Measurements from ENCODE around the gene PAQR9. TPM values are rescaled to one million over a fixed set of nuclear protein-coding genes. Genes with fewer than 3 reads are reported as not detected.

PAQR9 gene
- total RNA-seq, 4 donors from 2014 or later: not detected

- DNase-seq (ENCODE audit: low spot score in 2 of 2): no peak
- 82% methylated on average over 1 of the region's 1 CpG for WGBS
- no peak for TF ChIP-seq POLR2A (IDR thresholded peaks at IDR 0.05)
- no peak for TF ChIP-seq EP300 (IDR thresholded peaks at IDR 0.05)
- no peak for TF ChIP-seq POLR2AphosphoS5 (IDR thresholded peaks at IDR 0.05)
- TF ChIP-seq CTCF (IDR thresholded peaks at IDR 0.05): no peak
Observed at GRCh38 chr3:142913432-142913831, 50.0 kb downstream of the PAQR9 start.

GRCh38 chr3:142912402-142913172 is 50.9 kb downstream of the PAQR9 start:
- no peaks in the 10 kb centered on the region for H3K36me3 ChIP-seq
- no peaks in the 10 kb centered on the region for H3K9me3 ChIP-seq
- no peak overlapping the region for H3K27ac ChIP-seq
- no peaks in the 10 kb centered on the region for H3K27me3 ChIP-seq
- no peak for TF ChIP-seq EP300 (IDR thresholded peaks at IDR 0.05)
- TF ChIP-seq CTCF (IDR thresholded peaks at IDR 0.05): no peak
- no peak for TF ChIP-seq POLR2AphosphoS5 (IDR thresholded peaks at IDR 0.05)
- TF ChIP-seq POLR2A (IDR thresholded peaks at IDR 0.05): no peak
- DNase-seq (ENCODE audit: low spot score in 2 of 2): no peak
- 59% methylated on average over 6 of the region's 6 CpGs for WGBS
- no peak overlapping the region for H3K4me3 ChIP-seq
- H3K4me1 ChIP-seq: no peaks in the 10 kb centered on the region

More at GRCh38 chr3:142913432-142913831, 50.0 kb downstream of the PAQR9 start:
- H3K36me3 ChIP-seq: no peaks in the 10 kb centered on the region
- no peak overlapping the region for H3K4me3 ChIP-seq
- no peaks in the 10 kb centered on the region for H3K9me3 ChIP-seq
- H3K27me3 ChIP-seq: no peaks in the 10 kb centered on the region
- H3K4me1 ChIP-seq: no peaks in the 10 kb centered on the region
- H3K27ac ChIP-seq: no peak overlapping the region

Other genes with a start within 250 kb of the PAQR9 start
- 10 to 100 TPM in 1 of 4 donors, 1 to 10 TPM in 3; 3.3 to 12.0 (median 4.6) TPM for gene TRPC1, start 239.6 kb downstream of the PAQR9 start, total RNA-seq
- gene PCOLCE2, start 74.6 kb downstream of the PAQR9 start, total RNA-seq: 10 to 100 TPM in 1 of 4 donors, 1 to 10 TPM in 3; 3.2 to 13.3 (median 6.7) TPM
- 100 to 1,000 TPM in 1 of 4 donors, 10 to 100 TPM in 3; 51.4 to 175 (median 62.1) TPM for gene U2SURP, start 37.9 kb upstream of the PAQR9 start, total RNA-seq
- 10 to 100 TPM in 1 of 4 donors, 1 to 10 TPM in 3; 2.4 to 22.8 (median 5.3) TPM for gene CHST2, start 156.1 kb upstream of the PAQR9 start, total RNA-seq